Gastrocnemius medialis (tissue), 4 donors: Measurements from ENCODE around the gene TBX2. TPM values are rescaled to one million over a fixed set of nuclear protein-coding genes. Genes with fewer than 3 reads are reported as not detected.

Experiments
- ATAC-seq, 2 donors: fragments of 150-250 bp; one replicate each; pipeline ENCODE4 v1.9.1; 2016
- DNase-seq, 2 donors: peaks; one replicate each; pipeline ENCODE4 v3.0.0-alpha.2; 2019
- H3K27ac ChIP-seq, 4 donors: fragments of 200-600 bp; sonication (generic); 1 replicate in 1 of 4; 2 replicates in 3 of 4; pipeline ENCODE4 v1.5.1; 2016 to 2018; ENCODE audit warnings: mild to moderate bottlenecking in 2 of 4, moderate library complexity in 1 of 4
- H3K27me3 ChIP-seq, 3 donors: fragments of 200-600 bp; sonication (generic) in 2 of 3; 1 replicate in 1 of 3; 2 replicates in 2 of 3; pipeline versions ENCODE4 v1.5.1 to v1.6.0; 2016 to 2019; ENCODE audit warnings: mild to moderate bottlenecking in 1 of 3, moderate library complexity in 1 of 3
- H3K36me3 ChIP-seq, 2 donors: fragments of 200-600 bp; sonication (generic) in 1 of 2; one replicate each; pipeline ENCODE4 v1.5.1; 2017 to 2018
- H3K4me1 ChIP-seq, 2 donors: fragments of 200-600 bp; sonication (generic) in 1 of 2; one replicate each; pipeline ENCODE4 v1.5.1; 2016 to 2017; ENCODE audit warnings: mild to moderate bottlenecking in 2 of 2
- H3K4me3 ChIP-seq, 4 donors: fragments of 200-600 bp; sonication (generic) in 3 of 4; 1 replicate in 1 of 4; 2 replicates in 3 of 4; pipeline ENCODE4 v1.5.1; 2016 to 2019; ENCODE audit warnings: mild to moderate bottlenecking in 2 of 4
- H3K9me3 ChIP-seq, 3 donors: fragments of 200-600 bp; sonication (generic) in 2 of 3; 1 replicate in 1 of 3; 2 replicates in 2 of 3; pipeline ENCODE4 v1.5.1; 2016 to 2019
- CTCF ChIP-seq, 5 experiments: fragments of 450-650 bp in 3 of 5; fragments of 200-600 bp in 2 of 5; sonication (generic) in 2 of 5; IDR thresholded peaks in 4 of 5; conservative IDR thresholded peaks in 1 of 5; 1 replicate in 4 of 5; 2 replicates in 1 of 5; pipeline ENCODE4 v1.5.1; 2016 to 2019; ENCODE audit warnings: antibody characterized with exemption in 5 of 5, mild to moderate bottlenecking in 3 of 5, moderate library complexity in 3 of 5
- POLR2A ChIP-seq, 2 donors: fragments of 450-650 bp; IDR thresholded peaks; one replicate each; pipeline ENCODE4 v1.6.1; 2017; ENCODE audit warnings: antibody characterized with exemption in 2 of 2, mild to moderate bottlenecking in 2 of 2, moderate library complexity in 2 of 2
- in situ Hi-C, 4 donors: fragments of 200-750 bp; cut with MboI; loops; one replicate each; pipeline versions ENCODE4 v1.15.0 to v1.8.0; 2017; ENCODE audit warnings: low sequenced_read_pairs in 4 of 4
- intact Hi-C: fragments of 100-400 bp; cut with DNase I; formaldehyde crosslinking; loops from one replicate; pipeline ENCODE4 v1.15.1; 2023; ENCODE audit warnings: low total_unique reads
- total RNA-seq, 4 donors: library from RNA; depleted of rRNA; stranded (reverse); fragments of >200 nt; gene quantifications; one replicate each; pipeline versions ENCODE4 v1.1.0 to v1.2.3, GENCODE V29; 2016

TBX2 gene
- total RNA-seq, 4 donors from 2014 or later, result 4.2 to 10.4 (median 6.4) TPM

GRCh38 chr17:61450641-61451537 is 51.2 kb downstream of the TBX2 start:
- H3K27ac ChIP-seq, result no peak overlapping the region
- intact Hi-C loops, result no loop called here
- ATAC-seq (no peak), DNase-seq (no peak)
- H3K4me1 ChIP-seq, result peaks cover 0 to 5% of the 10 kb centered on the region in 2 donors
- in situ Hi-C loops, result no loop called here
- no peak overlapping the region for H3K4me3 ChIP-seq
- H3K9me3 ChIP-seq, result no peaks in the 10 kb centered on the region
- TF ChIP-seq CTCF (IDR thresholded peaks at IDR 0.05 in 4 of 5, conservative IDR thresholded peaks at IDR 0.05 in 1 of 5) (no peak), POLR2A (IDR thresholded peaks at IDR 0.05) (no peak)
- H3K27me3 ChIP-seq, result peaks cover 38 to 64% (median 50%) of the 10 kb centered on the region in 3 donors
- no peaks in the 10 kb centered on the region for H3K36me3 ChIP-seq

- H3K4me1 ChIP-seq, result peaks cover 0 to 5% of the 10 kb centered on the region in 2 donors
- intact Hi-C loops (no loop called here), in situ Hi-C loops (no loop called here)
- peaks cover 42 to 70% (median 55%) of the 10 kb centered on the region in 3 donors for H3K27me3 ChIP-seq
- TF ChIP-seq POLR2A (IDR thresholded peaks at IDR 0.05) (no peak), CTCF (IDR thresholded peaks at IDR 0.05 in 4 of 5, conservative IDR thresholded peaks at IDR 0.05 in 1 of 5) (no peak)
- H3K4me3 ChIP-seq, result peak overlapping the region; percentile 17 to 65 (median 40)
- no peaks in the 10 kb centered on the region for H3K36me3 ChIP-seq
- H3K27ac ChIP-seq, result no peak overlapping the region
- ATAC-seq, result peak in 1 of 2 donors; percentile 16
- DNase-seq, result no peak
- no peaks in the 10 kb centered on the region for H3K9me3 ChIP-seq
Measured at GRCh38 chr17:61451538-61452300, 52.1 kb downstream of the TBX2 start.

GRCh38 chr17:61452301-61453290 is 53.0 kb downstream of the TBX2 start, which contains the start of gene TBX4:
TBX4 (plus strand) TSS chr17:61452422; CDS start chr17:61456491, 4,069 bp downstream.
- TF ChIP-seq POLR2A (IDR thresholded peaks at IDR 0.05) (no peak), CTCF (IDR thresholded peaks at IDR 0.05 in 4 of 5, conservative IDR thresholded peaks at IDR 0.05 in 1 of 5) (no peak)
- intact Hi-C loops (no loop called here), in situ Hi-C loops (no loop called here)
- DNase-seq, result no peak
- peak within 1 kb of the TSS; percentile 17 to 65 (median 40) for H3K4me3 ChIP-seq
- peaks cover 0 to 5% of the 10 kb centered on the region in 2 donors for H3K4me1 ChIP-seq
- no peak within 1 kb of the TSS for H3K27ac ChIP-seq
- no peaks in the 10 kb centered on the region for H3K36me3 ChIP-seq
- no peak for ATAC-seq
- H3K27me3 ChIP-seq, result peaks cover 51 to 79% (median 62%) of the 10 kb centered on the region in 3 donors
- no peaks in the 10 kb centered on the region for H3K9me3 ChIP-seq
